ENCODE data around the gene HS3ST2. TPM values are rescaled to one million over a fixed set of nuclear protein-coding genes. Genes with fewer than 3 reads are reported as not detected.

The HS3ST2 gene
- total and polyA plus RNA-seq, 2 experiments from 2014 or later: 1.4 to 3.2 TPM

DNA sequence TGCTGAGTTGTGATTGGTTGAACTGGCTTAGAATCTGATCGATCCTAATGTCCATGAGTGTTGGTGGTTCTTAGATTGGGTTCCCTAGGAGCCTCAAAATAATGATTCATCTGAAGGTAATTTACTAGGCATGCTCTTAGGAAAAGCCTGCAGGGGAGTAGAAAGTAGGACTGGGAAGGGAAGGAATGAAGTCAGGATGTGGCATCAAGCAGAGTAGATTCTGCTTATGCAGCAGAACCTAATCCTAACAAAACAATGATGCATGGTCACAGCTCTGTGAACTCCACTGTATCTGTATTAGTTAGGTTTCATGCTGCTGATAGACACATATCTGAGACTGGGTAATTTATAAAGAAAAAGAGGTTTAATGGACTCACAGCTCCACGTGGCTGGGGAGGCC lies 132.5 kb downstream of the HS3ST2 start:
- Histone ChIP-seq H3K4me3 (no peak overlapping the region), H3K4me1 (ENCODE audit: insufficient read depth) (0 out of 2 replicates have a peak, but pooled peaks cover 8% of the 10 kb centered on the region), H3K4me2 (no peak overlapping the region), H3K9me2 (ENCODE audit: insufficient read depth) (peaks cover 8% of the 10 kb centered on the region; the same call in 1 of the 2 replicates), H4K20me1 (replicated peaks; ENCODE audit: insufficient read depth) (no peaks in the 10 kb centered on the region), H2AFZ (no peak overlapping the region), H3K27me3 (ENCODE audit: insufficient read depth) (no peaks in the 10 kb centered on the region; the same call in 1 of the 2 replicates), H3K36me3 (ENCODE audit: insufficient read depth) (no peaks in the 10 kb centered on the region), H3K27ac (ENCODE audit: low read depth) (no peak overlapping the region), H3K79me2 (replicated peaks; ENCODE audit: insufficient read depth) (no peaks in the 10 kb centered on the region), H3F3A (replicated peaks; ENCODE audit: low read depth) (no peaks in the 10 kb centered on the region)
- Mint-ChIP-seq H3K4me1 (no peaks in the 10 kb centered on the region; the same call in 2 of the 3 replicates), H3K27me3 (ENCODE audit: insufficient read depth, low read depth, poor library complexity) (peaks cover 5% of the 10 kb centered on the region), H3K36me3 (ENCODE audit: low read depth) (no peaks in the 10 kb centered on the region; the same call in 2 of the 3 replicates), H3K27ac (no peak overlapping the region), H3K4me3 (no peak overlapping the region), H3K9me3 (no peaks in the 10 kb centered on the region)
- TF ChIP-seq EZH2 (IDR thresholded peaks at IDR 0.05; ENCODE audit: low read depth, unreplicated experiment): no peak
- TF ChIP-seq, protein P1, sequence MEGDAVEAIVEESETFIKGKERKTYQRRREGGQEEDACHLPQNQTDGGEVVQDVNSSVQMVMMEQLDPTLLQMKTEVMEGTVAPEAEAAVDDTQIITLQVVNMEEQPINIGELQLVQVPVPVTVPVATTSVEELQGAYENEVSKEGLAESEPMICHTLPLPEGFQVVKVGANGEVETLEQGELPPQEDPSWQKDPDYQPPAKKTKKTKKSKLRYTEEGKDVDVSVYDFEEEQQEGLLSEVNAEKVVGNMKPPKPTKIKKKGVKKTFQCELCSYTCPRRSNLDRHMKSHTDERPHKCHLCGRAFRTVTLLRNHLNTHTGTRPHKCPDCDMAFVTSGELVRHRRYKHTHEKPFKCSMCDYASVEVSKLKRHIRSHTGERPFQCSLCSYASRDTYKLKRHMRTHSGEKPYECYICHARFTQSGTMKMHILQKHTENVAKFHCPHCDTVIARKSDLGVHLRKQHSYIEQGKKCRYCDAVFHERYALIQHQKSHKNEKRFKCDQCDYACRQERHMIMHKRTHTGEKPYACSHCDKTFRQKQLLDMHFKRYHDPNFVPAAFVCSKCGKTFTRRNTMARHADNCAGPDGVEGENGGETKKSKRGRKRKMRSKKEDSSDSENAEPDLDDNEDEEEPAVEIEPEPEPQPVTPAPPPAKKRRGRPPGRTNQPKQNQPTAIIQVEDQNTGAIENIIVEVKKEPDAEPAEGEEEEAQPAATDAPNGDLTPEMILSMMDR (conservative IDR thresholded peaks at IDR 0.05; ENCODE audit: low read depth in 2 of 2): no peak
- no peak for TF ChIP-seq ZNF331 (CRISPR knock-in tag; IDR thresholded peaks at IDR 0.05; ENCODE audit: low read depth)
- TF ChIP-seq ZNF462 (CRISPR knock-in tag; IDR thresholded peaks at IDR 0.05): no peak
- TF ChIP-seq, protein P2, sequence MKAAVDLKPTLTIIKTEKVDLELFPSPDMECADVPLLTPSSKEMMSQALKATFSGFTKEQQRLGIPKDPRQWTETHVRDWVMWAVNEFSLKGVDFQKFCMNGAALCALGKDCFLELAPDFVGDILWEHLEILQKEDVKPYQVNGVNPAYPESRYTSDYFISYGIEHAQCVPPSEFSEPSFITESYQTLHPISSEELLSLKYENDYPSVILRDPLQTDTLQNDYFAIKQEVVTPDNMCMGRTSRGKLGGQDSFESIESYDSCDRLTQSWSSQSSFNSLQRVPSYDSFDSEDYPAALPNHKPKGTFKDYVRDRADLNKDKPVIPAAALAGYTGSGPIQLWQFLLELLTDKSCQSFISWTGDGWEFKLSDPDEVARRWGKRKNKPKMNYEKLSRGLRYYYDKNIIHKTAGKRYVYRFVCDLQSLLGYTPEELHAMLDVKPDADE (IDR thresholded peaks at IDR 0.05): no peak
- no peak for TF ChIP-seq STAT1 (IDR thresholded peaks at IDR 0.05; ENCODE audit: unreplicated experiment)
- no peak for TF ChIP-seq EZH2phosphoT487 (IDR thresholded peaks at IDR 0.05; ENCODE audit: unreplicated experiment)
- TF ChIP-seq POLR2AphosphoS5 (IDR thresholded peaks at IDR 0.05; ENCODE audit: low read depth): no peak
- no peak for TF ChIP-seq CREB1 (CRISPR knock-in tag; IDR thresholded peaks at IDR 0.05; ENCODE audit: low read depth)
- no peak for TF ChIP-seq REST (IDR thresholded peaks at IDR 0.05; ENCODE audit: unreplicated experiment)
- TF ChIP-seq NANOG (IDR thresholded peaks at IDR 0.05; ENCODE audit: borderline replicate concordance): no peak
- DNase-seq (ENCODE audit: low spot score) (no peak), ATAC-seq (no peak)

Measured in GM23338 (cell line).